HEK293 (cell line): ENCODE measurements around the gene ATP8B4.

ENCODE experiments used
- SETDB1 ChIP-seq: IDR thresholded peaks from one replicate; pipeline ENCODE4 v1.6.1; 2017; ENCODE audit warnings: mild to moderate bottlenecking, low read length, moderate library complexity, mixed read lengths; ENCODE audit not compliant: insufficient read length
- ZBTB7A ChIP-seq: fragments of 450-650 bp; formaldehyde crosslinking; IDR thresholded peaks from 2 replicates; pipeline ENCODE4 v1.5.1; 2016; ENCODE audit warnings: low read depth, missing biosample characterization, missing genetic modification characterization
- ZNF121 ChIP-seq: fragments of 450-650 bp; formaldehyde crosslinking; IDR thresholded peaks from 2 replicates; pipeline ENCODE4 v1.5.1; 2016; ENCODE audit warnings: missing biosample characterization, missing genetic modification characterization

GRCh38 chr15:49860101-49860500, 258.9 kb downstream of the ATP8B4 start:
- no peak for TF ChIP-seq ZBTB7A (tag by site-specific recombination)
- no peak for TF ChIP-seq SETDB1
- no peak for TF ChIP-seq ZNF121 (tag by site-specific recombination)
